GM20431 (cell line): Measurements from ENCODE around the gene TRIM29.

Experiments used
- in situ Hi-C: fragments of 300-500 bp; cut with MseI, MboI; formaldehyde crosslinking; loops from one replicate; pipeline ENCODE4 v1.15.0; 2020; ENCODE audit warnings: low sequenced_read_pairs; ENCODE audit not compliant: unreplicated experiment

Gene TRIM29

DNA sequence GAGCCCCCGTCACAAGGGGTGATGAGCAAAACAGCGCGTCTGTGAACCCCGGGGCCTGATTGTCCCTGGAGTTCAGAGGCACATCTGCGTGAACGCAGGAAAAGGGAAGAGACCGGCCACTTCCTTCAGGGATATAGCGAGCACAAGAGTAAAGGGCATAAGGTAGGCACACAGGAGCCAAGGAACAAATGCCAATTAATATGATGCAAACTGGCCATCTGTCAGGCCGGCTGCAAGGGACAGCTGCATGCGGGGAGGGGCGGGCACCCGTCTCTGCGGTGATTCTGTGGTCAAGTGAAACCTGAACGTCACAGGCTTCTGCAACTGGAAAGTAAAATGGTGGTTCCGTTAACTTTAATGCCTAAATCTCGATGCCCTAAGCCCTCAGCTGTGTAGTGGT is 64.7 kb downstream of the TRIM29 start:
- in situ Hi-C loops: no loop called here

DNA sequence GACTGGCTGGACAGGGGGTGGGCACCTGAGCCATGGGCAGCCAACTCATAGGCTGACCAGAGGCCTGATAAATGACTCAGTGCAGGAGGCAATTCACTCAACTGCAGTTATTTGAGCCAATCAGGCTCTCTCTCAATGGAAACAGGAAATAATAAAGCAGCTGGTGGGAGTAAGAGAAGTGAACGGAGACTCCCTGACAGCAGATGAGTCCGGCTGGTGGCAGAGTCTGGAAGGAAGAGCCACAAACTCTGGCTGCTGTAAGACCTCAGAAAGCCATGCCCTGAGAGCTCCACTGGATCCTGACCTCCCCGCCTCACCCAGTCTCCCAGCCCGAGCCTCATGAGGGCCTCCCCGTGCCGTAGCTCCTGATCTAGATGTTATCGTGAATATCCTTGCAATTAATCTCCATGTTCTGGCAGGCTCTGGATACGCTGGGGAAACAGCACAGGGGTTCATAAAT is 69.8 kb downstream of the TRIM29 start:
- in situ Hi-C loops: no loop called here

DNA sequence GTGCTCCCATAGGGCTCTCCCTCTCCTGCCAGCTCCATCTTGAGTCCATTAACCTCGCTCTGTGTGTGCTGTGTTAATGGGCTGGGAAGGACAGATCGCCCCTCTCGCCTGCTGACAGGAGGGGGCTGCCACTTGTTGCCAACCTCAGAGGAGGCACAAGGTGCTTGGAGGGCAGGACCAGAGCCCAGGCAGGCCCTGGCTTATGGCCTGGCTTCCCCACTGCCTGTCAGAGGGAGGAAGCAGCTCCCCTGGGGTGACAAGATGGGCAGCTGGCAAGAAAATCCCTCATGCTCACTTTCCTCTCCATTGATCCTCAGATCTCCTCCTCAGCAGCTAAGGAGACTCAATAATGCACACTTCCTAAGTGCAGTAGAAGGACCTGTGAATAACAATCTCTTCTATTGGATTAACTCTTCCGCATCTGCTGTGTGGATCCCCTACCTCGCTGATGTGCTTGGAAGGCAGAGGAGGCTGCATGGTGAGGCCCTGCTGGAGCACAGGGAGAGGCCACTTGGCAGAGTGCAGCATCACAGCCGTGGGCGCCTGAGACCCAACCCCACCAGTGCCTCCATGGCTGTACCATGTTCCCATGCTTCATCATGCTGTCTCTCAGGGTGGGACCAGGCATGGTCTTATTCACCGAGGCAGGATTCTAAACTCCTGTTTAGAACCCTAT is 70.3 kb downstream of the TRIM29 start:
- in situ Hi-C loops: no loop called here

DNA sequence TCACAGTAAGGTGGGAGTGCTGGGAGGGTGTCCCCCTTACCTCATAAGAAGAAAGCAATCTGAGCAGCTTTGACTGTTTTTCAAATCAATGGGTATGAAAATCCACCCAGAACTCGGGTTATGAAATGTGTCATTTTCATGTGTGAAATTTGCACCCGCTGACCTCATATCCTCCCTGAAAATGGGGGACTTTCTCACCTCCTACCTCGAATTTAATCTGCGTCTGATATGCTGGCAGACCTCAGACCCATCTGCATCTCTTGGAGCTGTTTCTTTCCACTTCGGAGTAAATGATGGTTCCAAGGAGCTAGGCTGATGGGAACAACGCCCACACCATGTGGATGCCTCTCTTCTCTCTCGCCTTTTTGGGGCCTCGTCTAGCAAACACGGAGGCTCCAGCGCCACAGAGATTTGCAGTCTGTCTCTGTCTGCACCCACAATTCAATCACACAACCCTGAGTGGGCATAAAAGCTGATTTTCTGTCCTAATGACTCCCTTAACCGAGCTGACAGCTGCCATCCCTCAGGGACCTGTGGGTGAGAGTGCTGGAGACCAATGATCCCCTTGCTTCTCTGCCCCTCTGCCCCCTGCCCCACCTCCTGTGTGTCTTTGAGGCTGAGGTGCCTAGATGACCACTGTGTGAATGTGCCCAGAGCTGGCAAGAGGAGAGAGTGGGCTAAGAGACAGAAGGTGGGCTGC is 71.0 kb downstream of the TRIM29 start:
- in situ Hi-C loops: no loop called here

DNA sequence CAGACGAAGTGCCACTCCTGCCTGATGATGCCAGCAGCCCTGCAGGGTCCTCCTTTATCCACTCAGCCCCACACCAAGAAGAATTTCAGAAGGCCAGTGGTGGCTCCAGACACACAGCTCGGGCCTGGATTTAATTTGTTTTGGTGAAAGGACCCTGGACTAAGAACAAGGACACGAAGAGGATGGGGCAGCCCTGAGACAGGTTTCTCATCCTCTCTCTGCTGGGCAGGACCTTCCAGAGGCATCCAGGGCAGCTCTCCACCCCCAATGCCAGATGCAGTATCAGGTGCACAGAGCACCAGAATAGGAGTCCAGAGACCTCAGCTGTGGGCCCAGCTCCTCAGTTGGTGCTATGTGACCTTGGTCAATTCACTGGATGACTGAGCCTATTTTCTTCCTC is 72.0 kb downstream of the TRIM29 start:
- in situ Hi-C loops: no loop called here

DNA sequence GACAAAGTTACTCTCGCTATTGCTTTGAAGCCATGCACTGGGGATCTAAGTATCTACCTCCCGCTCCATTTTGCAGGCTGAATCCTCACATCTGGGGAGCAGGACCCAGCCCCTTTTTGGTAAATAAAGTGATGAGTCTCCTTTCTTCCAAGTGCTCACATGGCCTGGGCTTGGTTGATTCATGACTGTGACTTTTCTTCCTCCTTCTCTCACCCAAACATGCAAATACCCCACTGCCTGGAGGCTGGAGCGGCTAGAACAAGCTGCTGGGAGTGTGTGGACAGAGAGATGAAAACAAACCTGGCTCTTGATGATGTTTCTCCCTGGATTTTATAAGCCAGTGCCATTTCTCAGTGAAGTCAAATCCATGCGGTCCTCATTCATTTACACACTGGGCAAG is 72.7 kb downstream of the TRIM29 start:
- in situ Hi-C loops: no loop called here

DNA sequence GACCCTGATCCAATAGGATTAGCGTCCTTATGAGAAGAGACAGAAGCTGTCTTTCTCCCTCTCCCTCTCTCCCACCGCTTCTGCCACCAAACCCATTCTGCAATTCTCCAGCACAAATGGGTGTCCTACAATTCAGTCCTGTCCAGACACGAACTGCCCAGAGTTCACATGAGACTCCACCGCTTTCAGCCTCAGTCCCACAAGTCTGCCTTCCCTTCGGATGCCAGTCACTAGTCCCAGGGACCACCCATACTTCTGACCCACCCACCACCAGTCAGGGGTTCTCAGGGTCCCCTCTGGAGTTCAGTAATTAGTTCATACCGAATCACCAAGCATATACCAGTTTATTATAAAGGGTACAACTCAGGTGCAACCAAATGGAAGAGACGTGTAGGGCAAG is 73.6 kb downstream of the TRIM29 start:
- in situ Hi-C loops: no loop called here

DNA sequence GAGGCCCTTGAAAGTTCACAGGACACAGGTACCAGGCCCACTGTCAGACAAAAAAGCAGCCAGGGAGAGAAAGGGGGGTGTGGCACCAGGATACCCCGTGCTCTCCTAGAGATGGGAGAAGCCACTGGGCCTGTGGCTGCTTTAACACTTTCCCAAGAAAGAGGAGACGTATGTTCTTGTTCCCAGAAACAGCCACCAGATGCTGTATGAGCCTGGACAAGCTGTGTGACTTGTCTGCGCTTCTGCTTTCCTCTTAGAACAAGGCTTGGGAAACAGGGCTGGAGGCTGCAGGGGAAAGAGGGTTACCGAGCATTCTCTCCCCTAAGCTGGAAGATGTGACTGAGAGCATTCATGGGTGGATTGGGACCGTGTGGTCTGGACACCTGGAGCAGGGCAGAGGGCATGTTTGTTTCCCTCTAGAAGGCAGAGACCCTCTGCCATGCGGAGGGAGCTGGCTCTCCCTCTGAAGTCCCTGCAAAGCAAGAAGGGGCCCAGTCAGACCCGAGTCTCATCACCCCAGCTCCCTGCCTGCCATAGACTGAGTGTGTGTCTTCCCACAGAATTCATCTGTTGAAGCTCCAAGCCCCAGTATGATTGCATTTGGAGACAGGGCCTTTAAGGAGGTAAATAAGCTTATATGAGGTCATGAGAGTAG is 74.1 kb downstream of the TRIM29 start:
- in situ Hi-C loops: no loop called here

DNA sequence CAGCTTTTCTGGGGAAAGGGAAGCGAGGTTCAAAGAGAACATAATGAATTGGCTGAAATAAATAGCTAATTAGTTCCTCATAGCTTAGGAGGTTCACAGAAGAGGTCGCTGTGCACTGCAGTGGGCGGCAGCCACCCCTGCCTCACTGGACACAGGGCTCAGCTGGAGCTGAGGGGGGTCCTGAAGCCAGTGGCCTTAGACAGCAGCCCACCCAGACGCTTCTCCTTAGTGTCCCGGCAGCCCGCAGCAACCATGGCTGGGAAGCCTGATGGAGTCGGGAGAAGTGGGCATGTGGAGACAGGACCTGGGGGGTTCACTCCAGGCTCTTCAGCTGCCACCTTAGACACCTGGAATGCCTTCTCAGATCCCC is 75.4 kb downstream of the TRIM29 start:
- in situ Hi-C loops: no loop called here

DNA sequence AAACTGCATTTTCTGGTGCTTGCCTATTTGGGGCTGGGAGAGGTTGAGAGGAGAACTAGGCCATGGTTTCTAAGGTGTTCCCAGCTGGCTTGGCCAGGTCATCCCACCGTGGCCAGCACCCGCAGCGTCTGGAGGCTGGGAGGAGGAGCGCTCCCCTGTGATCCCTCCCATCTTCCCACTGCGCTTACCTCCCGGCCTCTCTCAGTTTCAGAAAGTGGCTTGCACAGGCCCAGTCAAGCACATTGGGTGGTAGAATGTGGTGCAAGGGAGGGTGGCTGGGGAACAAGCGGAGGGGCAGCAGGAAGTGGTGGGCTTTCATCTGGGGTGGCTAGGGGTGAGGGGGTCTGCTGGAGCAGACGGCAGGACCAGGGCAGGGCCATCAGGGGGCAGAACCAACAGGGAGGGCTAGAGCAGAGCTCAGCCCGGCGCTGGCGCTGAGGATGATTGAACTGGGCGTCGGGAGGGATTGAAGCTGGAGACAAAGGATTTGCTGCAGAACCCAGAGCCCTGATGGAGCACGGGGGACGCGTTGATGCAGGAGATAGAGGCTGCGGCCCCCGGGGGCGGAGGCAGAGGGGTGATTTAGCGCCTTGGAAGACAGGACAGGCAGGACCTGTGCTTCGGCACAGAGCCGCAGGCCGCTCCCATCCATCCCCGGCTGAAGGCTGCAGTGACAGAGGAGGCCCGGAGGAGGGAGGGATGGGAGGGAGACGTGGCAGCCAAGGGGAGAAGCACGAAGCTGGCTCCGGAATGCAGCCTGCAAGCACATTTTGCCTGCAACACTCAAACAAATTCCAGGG is 76.0 kb downstream of the TRIM29 start:
- in situ Hi-C loops: no loop called here
